ENCODE measurements around the gene DDX47.
"Not testable (repeated sequence)": the region's sequence is repeated elsewhere in the genome, so short reads cannot be mapped to it uniquely, and the experiment has no call there.

DDX47 gene

DNA sequence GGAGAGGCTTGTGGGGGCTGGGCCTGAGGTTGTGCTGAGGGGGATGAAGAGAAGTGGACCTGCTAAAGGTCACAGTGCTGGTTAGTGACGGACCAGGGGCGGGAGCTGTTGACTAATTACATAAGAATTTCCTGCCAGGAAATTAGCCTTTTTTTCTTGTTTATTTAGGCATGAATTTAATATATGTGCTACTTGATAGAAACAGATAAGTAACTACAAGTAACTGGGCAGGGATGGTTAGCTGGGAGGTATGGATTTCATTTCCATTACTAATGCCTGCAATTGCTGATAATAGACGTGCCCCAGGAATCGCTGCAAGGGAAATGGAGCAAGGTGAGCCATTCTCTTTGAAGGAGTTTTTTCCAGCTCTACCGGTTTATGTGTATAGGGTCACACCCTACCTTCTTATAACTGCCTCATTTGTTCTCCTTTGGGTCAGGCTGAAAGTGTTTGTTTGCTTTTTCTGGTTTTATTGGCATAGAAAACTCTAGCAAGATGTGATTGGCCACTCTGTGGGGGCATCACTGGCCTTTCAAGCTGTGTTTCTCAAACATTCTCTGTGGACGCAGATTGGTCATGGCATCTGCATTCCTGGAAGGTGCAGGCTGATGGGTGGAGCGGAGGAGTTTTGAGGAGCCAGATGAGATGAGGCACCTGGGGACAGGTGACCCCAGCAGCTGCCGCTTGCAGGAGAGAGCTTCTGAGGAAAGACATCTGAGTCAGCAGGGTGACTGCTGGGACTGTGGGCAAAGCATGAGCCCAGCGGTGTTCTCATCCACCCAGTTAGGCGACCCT is 59.2 kb downstream of the DDX47 start:
- H3K4me1 Mint-ChIP-seq: no peaks in the 10 kb centered on the region
- H3K27ac Mint-ChIP-seq: no peak overlapping the region
- DNase-seq (no peak), ATAC-seq (no peak)
- H3K9me3 Mint-ChIP-seq: no peaks in the 10 kb centered on the region
- no peaks in the 10 kb centered on the region for H3K27me3 Mint-ChIP-seq
- no peak overlapping the region for H3K4me3 Mint-ChIP-seq

GRCh38 chr12:12872934-12873275 is 59.8 kb downstream of the DDX47 start:
- Mint-ChIP-seq H3K9me3 (no peaks in the 10 kb centered on the region), H3K4me3 (no peak overlapping the region), H3K4me1 (no peaks in the 10 kb centered on the region), H3K27me3 (no peaks in the 10 kb centered on the region), H3K27ac (no peak overlapping the region)
- no peak for ATAC-seq
- DNase-seq: no peak

GRCh38 chr12:12874029-12874428 is 60.9 kb downstream of the DDX47 start:
- Mint-ChIP-seq H3K27me3 (no peaks in the 10 kb centered on the region), H3K4me3 (no peak overlapping the region), H3K4me1 (no peaks in the 10 kb centered on the region), H3K27ac (peak overlapping the region in 1 of 2 donors; percentile 78), H3K9me3 (no peaks in the 10 kb centered on the region)
- ATAC-seq: no peak
- DNase-seq: no peak

DNA sequence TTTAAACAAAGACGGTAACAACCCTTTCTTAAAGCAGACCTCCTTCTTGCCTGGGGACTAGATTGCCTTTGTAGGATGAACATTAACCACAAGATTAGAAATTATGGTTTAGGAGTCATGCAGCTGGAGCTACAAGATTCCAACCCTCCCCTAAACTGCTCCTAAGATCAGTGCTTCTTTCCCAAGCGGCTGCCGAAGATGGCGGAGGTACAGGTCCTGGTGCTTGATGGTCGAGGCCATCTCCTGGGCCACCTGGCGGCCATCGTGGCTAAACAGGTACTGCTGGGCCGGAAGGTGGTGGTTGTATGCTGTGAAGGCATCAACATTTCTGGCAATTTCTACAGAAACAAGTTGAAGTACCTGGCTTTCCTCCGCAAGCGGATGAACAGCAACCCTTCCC is 62.2 kb downstream of the DDX47 start:
- not testable (repeated sequence) for DNase-seq, H3K27me3 Mint-ChIP-seq, H3K27ac Mint-ChIP-seq, H3K4me3 Mint-ChIP-seq, ATAC-seq, H3K4me1 Mint-ChIP-seq, H3K9me3 Mint-ChIP-seq

DNA sequence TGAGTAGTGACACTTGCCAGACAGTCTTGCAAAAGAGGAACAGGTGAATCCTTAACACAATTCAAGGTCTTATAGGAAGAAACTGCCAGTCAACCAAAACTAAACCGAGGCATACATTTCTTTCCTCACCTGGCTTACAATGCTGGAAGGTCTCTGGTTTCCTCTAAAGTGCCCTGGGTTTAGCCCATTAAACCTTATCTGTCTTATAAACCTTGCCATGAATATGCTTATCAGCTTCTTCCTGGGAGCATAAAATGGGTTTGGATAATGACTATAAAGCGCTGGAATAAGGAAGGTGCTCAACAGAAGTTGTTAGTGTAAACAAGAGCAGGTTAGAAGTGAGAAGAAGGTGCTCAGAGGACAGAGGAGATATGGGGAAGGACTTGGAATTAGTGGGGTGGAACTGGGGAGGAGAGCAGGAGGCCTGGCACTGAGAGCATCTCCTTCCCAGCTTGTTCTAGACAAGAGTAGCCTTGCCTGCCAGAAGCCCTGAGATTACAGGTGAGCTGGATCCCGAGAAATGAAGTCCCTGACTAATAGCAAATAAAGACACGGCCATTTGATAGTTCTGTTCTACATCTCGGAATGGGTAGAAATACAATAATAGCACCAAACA is 64.1 kb downstream of the DDX47 start:
- H3K4me1 Mint-ChIP-seq: peaks cover 15% of the 10 kb centered on the region
- H3K27ac Mint-ChIP-seq: no peak overlapping the region
- DNase-seq (no peak), ATAC-seq (no peak)
- no peaks in the 10 kb centered on the region for H3K9me3 Mint-ChIP-seq
- no peaks in the 10 kb centered on the region for H3K27me3 Mint-ChIP-seq
- H3K4me3 Mint-ChIP-seq: no peak overlapping the region

DNA sequence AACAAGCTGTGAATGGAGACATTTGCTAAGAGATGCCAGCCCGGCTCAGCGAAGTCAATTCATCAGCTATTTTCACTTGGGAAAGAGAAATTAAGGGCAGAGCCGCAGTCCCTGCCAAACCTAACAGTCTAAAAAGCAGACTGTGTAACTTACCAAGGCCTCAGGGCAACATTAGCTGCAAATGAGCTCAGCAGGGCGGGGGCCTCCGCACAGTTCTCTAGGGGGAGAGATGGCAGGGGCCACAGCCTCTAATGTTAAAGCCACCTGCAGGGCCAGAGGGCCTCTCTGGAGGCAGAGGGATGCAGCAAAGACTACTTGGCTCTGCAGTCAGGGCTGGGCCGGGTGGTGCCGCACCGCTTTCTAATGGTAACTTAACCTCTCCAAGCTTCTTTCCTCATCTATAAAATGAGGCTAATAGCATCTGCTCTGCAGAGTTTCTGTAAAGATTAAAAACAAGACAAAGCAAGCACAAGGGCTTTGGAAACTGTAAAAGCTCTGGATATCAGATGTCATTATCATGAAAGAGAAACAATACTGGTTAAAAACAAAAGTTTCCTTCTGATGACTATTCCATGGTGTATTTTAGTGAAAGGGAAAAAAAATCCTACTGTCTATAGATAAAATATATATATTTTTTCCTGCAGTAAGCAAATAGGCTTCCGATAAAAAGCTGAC is 64.8 kb downstream of the DDX47 start:
- ATAC-seq: no peak
- DNase-seq: no peak
- no peak overlapping the region for H3K27ac Mint-ChIP-seq
- no peaks in the 10 kb centered on the region for H3K9me3 Mint-ChIP-seq
- no peaks in the 10 kb centered on the region for H3K27me3 Mint-ChIP-seq
- H3K4me1 Mint-ChIP-seq: peaks cover 15% of the 10 kb centered on the region
- H3K4me3 Mint-ChIP-seq: no peak overlapping the region
